Ureter (tissue), 1 donor: ENCODE measurements around the gene CCDC33. TPM values are rescaled to one million over a fixed set of nuclear protein-coding genes. Genes with fewer than 3 reads are reported as not detected.
A peak's percentile ranks its signal among the peaks of the same experiment; 100 is the strongest.

Source experiments
- DNase-seq: peaks from one replicate; pipeline ENCODE4 v3.0.0-alpha.2; 2020; ENCODE audit warnings: low spot score
- total RNA-seq: library from RNA; stranded (reverse); gene quantifications from one replicate; pipeline ENCODE4 v1.2.4, GENCODE V29; 2023
- donor health status: DM: yes; HTN: yes; CAD: no.

CCDC33 gene
- total RNA-seq, 1 donor from 2014 or later: 10.2 TPM

GRCh38 chr15:74208901-74209559 lies 27.1 kb upstream of the CCDC33 start:
- no peak for DNase-seq

DNA sequence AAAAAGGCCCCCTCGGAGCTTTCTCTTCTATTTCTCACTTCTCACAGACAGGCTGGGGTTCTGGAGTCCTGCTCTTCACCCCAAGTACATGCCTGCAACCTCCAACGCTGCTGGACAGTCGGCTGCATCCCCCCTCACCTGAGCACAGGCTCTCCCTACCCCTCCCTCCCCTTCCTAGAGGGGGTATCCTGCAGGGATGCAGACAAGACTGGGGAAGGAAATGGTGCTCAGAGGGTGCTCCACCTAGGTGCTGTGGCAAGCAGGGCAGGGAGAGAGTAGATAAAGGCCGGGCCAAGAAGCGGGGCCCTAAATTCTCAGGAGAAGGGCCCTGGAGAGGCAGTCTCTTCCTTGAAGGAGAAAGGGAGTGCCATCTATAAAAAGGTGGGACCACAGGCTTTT lies 26.6 kb upstream of the CCDC33 start:
- no peak for DNase-seq

DNA sequence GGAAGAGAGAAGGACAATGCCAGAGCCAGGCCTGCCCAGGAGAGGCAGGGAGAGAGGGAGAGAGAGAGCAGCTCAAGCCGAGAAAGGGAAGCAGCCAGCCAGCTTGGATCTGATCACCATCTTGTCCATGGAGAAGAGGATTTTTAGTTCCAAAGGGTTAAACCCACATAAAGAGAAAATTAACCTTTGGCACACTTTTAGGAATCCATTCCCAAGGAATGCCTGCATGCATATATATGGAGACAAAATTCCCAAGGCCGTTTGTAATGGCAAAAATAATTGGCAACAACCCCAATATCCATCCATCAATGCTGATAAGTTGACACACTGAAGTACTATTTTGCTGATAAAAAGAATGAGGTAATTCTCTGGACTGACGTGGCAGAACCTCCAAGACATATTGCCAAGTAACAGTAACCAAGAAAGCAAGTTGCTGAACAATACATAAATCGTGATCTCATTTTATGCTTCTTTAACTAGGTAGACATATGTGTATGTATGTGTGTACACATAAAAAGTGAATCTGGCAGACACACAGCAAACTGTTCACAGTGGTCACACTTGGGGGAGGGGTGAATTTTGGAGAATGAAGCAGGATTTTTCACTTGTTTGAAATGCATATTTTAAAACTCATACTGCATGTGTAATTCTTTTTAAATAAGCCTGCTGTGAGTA lies 26.0 kb upstream of the CCDC33 start:
- no peak for DNase-seq

DNA sequence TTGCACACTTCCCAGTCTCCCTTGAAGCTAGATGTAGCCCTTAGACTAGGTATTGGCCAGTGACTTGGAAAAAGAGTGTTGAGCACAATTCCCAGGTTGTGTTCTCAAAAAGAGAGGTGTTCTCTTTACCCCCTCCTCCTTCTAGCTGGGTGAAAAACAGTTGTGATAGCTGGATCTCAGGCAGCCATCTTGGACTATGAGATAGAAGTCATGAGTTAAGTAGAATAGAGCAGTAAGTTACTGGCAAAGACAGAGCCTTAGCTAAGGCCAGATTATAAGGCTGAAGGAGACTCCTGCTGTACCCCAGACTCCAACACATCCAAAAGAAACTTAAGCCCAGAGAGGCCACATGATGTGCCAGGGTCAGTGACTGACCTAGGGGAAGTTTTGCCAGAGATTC lies 25.4 kb upstream of the CCDC33 start:
- no peak for DNase-seq

DNA sequence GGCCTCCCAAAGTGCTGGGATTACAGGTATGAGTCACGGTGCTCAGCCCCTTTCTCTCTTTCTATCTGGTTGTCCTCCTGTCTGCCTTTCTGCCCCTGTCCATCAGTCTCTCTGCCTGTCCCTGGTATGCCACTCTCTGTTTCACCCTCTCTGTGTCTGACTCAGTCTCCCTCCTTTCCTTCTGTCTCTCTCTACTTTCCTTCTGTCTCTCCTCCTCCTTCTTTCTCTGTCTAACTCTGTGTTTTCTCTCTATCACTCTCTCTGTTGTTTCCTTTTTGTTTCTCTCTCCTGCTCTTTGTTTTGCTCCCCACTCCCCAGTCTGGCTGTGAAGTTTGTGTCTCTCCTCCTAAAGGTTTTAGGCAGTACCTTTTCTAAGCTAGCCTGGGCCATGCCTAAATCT lies 24.5 kb upstream of the CCDC33 start:
- DNase-seq: no peak

GRCh38 chr15:74212494-74212893 lies 23.6 kb upstream of the CCDC33 start:
- DNase-seq: no peak

- no peak for DNase-seq
Observed at GRCh38 chr15:74213858-74214284, 22.3 kb upstream of the CCDC33 start.

DNA sequence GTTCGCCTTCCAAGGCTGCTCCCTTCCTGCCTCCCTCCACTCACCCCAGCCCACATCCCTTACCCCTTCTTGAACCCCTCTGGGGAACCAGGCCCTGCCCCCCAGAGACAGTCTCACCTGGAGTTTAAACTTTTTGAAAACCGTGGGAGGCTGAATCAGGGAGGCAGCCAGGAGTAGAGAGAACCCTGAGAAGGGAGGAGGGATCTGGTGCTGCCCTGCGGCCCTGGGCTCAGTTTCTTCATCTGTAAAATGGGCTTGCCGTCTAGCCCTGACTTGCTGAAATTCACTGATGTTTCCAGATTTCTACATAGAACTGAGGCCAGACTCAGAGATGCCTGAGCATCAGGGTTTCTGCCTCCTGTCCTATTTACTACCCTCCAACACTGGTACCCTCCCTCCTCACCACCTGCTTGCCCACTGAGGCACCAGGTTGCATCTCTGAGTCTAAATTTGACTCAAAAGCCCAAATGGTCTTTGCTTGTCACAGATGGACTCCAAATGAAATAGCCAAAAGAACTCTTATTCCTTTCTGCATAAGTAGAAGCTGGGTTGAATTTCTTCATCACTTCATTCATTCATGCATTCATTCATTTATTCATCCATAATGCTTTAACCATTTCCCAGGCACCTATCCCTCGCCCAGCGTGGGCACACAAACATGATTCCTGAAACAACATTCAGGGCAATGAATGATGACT lies 21.7 kb upstream of the CCDC33 start:
- DNase-seq: no peak

DNA sequence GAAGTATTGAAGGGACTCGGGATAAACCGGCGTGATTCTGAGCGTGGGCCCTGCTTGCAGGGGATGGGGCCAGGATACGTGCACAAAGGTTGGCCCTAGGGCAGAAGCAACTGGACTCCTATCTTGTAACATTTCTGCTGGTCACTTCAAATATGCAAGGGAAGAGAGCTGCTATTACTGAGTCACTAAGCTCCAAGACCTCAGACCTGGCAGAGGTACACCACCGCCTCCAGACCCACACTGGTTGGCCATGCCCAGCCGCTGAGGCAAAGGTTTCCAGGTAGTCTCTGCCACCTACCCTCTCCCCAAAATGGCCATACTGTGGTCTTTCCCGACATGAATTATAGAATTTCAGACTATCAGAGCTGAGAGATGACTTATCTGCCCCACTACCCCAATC lies 20.2 kb upstream of the CCDC33 start:
- no peak for DNase-seq

DNA sequence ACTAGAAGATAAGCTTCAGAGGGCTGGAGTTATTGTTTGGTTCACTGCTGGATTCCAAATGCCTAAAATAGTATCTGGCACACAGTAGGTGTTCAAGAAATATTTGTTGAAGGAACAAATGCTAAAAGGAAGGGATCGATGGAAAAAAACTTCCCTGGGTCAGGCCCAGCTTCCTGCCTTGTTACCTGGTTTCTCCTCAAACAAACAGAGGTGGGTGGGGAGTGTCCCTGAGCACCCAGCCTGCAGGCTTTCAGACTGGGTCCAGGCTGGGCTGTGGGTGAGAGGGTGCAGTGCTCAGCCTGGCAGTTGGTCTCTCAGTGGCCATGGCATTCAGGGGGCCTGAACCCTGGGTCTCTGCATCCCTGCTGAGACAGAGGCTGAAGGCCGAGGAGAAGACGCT lies 19.2 kb upstream of the CCDC33 start:
- DNase-seq: no peak

DNA sequence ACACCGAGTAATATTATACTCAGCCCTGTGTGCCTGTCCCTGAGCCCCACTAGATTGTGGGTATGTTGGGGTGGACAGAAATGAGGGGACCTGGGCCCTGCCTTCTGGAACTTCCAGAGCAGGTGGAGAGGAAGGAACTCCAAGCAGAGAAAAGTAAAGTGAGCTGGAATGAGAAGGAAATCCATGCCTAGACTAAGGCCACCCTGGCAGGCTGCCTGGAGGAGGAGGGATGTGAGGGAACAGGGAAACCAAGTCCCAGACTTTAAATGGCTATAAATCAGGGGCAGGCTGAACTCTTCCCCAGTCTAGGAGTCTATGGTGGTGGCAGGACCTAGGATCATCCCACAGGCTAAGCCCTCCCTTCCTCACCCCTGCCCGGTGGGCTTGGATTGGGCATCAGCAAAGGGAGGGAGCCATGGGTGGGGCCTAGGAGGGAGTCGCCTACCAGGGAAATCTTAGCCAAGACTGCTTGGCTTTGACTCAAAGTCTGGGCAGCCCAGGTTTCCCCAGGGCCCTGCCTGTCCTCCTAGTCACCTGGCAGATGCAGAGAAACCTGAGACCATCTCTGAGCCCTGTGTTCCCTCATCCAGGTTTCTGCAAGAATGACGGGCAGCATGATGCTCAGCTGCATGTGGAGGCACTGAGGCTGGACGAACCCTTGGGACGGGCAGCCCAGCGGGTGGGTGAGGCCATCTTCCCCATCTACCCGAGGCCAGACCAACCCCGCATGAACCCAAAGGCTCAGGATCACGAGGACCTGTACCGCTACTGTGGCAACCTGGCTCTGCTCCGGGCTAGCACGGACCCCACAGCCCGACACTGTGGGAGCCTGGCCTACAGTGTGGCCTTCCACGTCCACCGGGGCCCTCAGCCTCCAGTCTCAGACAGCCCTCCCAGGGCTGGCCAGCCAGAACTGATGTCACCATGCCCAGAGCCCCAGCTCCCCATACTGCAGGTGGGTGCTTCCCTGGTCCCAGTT lies 17.9 kb upstream of the CCDC33 start:
- no peak for DNase-seq

DNA sequence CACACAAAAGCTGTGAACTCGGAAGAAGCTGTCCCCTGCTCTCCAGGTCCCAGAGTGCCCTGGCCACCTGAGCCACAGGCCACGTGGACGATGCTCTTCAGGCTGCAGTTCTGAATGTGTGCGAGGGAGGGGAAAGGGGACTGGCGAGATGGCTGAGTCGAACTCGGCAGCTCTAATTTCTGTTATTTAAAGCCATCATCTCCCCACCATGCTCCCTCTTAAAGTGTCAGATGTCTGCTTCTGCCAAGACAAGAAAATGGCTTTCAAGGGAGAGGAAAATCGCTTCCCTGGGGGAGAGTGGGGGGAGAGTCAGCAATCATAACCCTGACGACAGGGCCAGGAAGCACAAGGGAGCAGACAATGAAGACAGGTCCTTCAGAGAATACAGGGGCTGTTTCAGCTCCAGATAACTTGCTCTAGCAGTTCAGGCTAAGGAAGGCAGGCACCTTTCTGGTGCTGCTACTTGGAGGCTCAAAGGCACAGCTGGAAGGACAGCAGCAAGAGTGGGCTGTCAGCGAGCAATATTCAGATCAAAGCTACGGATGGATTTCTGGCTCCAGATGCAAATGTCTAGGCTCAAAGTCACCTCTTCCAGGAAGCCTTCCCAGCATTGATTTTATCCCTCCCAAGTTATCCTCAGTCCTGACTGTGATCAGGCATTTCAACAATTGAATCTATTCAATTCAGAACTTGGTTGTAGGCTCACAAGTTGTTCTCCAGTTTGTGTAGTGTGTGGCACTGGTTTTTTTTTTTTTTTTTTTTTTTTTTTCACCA lies 15.5 kb upstream of the CCDC33 start:
- DNase-seq: no peak

GRCh38 chr15:74221399-74222239 lies 14.5 kb upstream of the CCDC33 start:
- no peak for DNase-seq

DNA sequence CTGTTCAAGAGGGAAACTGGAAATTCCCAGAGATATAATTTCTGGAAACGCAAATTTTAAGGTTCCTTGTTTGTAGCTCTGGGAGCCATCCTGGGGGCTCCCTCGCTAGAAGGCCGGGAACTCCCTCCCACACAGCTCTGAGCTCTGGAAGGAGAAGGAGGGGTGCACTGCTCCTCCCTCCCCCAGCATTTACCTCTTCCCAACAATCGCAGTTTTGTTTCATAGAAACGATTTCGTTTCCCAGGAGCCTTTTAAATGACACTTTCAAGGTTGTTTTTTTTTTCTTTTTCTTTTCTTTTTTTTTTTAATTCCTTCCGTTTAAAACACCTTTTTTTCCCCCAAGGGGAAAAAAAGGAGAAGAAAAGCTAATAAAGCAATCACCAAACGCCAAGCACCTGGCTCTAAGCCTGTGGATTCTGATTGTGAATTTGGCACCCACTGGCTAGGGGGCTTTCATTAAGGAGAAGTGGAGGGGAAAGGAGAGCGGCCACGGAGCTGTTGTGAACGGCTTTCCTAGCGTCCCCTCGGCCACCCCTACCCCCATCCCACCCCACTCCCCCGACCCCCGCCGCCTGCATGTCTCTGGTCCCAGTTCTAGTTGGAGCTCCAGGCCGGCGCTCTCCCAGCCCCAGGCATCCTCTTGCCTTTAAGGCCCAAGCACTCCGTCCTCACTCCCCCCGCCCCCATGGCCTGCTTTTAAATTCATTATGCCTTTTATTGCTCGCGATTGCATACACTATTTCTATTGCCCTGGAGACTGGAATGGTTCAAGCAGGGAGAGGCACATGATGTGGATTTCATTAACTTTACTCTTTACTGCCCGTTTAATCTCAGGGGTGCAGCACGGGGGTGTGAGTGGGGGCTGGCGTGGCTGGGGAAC lies 13.6 kb upstream of the CCDC33 start:
- no peak for DNase-seq

DNA sequence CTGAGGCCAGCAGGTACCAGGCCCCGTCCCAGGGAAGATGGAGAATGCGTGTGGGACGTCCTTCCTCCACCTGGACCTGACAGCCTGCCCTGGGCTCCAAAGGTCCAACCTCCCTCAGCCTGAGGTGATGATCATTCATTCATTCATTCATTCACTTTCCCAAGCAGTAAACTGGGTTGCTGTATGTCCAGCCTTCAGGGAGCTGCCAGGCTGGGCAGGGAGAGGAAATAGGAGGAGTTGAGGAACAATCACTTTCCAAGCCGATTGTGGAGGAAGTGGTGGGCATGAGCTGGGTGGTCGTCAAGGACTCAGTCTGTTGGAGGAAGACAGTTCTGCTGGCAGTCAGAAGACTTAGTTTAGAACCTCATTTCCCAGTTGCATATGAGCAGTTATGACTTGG lies 10.2 kb upstream of the CCDC33 start:
- DNase-seq: no peak

- DNase-seq: no peak
Observed at GRCh38 chr15:74226761-74227540, 9.2 kb upstream of the CCDC33 start.

- DNase-seq: peak; percentile 65
Observed at GRCh38 chr15:74227968-74228722, 8.0 kb upstream of the CCDC33 start.

DNA sequence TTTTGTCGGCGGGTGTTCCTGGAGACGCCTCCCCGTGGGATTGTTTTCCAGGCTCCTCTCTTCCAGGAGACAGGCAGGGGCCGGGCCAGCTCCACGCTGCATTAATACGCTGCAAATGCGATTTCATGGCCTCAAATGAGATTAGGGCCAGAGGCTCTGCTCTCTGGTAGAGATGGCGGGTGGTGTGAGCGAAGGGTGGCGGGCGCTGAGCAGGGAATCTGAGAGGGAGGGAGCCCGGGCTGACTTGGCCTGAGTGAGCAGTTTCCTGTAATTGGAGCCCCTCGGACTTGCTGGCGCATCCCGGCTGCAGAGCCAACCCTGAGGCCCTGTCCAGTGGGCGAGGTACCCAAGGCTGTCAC lies 7.4 kb upstream of the CCDC33 start:
- no peak for DNase-seq
